K562 (cell line): ENCODE results near the gene RHOC. TPM values are rescaled to one million over a fixed set of nuclear protein-coding genes. Genes with fewer than 3 reads are reported as not detected.

Experiments
- ATF2 ChIP-seq: sonication (generic); formaldehyde crosslinking; IDR thresholded peaks from 2 replicates; pipeline ENCODE4 v1.8.1; 2022; ENCODE audit warnings: missing genetic modification reagents
- CHCHD3 ChIP-seq: fragments of 250-450 bp; sonication (Bioruptor Pico); IDR thresholded peaks from 2 replicates; pipeline ENCODE4 v2.1.2; 2022; ENCODE audit warnings: mild to moderate bottlenecking
- ESRRB ChIP-seq: fragments of 250-450 bp; sonication (Bioruptor Pico); IDR thresholded peaks from 2 replicates; pipeline ENCODE4 v1.5.0; 2020; ENCODE audit warnings: mild to moderate bottlenecking, moderate library complexity, borderline replicate concordance
- ETV6 ChIP-seq, 3 experiments: fragments of 150-350 bp in 1 of 3; sonication (generic) in 1 of 3; formaldehyde crosslinking in 1 of 3; IDR thresholded peaks; 2 replicates each; pipeline versions ENCODE4 v1.6.1 to v1.8.0; 2014 to 2022; ENCODE audit warnings: borderline replicate concordance in 2 of 3, low read depth in 2 of 3, antibody characterized with exemption in 1 of 3, low read length in 1 of 3, mild to moderate bottlenecking in 1 of 3, missing genetic modification reagents in 1 of 3
- EWSR1 ChIP-seq: fragments of 450-650 bp; IDR thresholded peaks from 2 replicates; pipeline ENCODE4 v1.6.1; 2018; ENCODE audit warnings: borderline replicate concordance, mild to moderate bottlenecking, low read depth, moderate library complexity; ENCODE audit not compliant: partially characterized antibody
- FOXP4 ChIP-seq: sonication (generic); formaldehyde crosslinking; IDR thresholded peaks from 2 replicates; pipeline ENCODE4 v1.8.0; 2022; ENCODE audit warnings: mild to moderate bottlenecking, missing genetic modification reagents, borderline replicate concordance
- GATA2 ChIP-seq: sonication (generic); formaldehyde crosslinking; IDR thresholded peaks from 2 replicates; pipeline ENCODE4 v1.4.0; 2020; ENCODE audit warnings: mild to moderate bottlenecking, missing genetic modification reagents
- MBD2 ChIP-seq: sonication (generic); IDR thresholded peaks from 2 replicates; pipeline ENCODE4 v1.6.1; 2016; ENCODE audit warnings: low read depth, borderline replicate concordance
- RHOXF2B ChIP-seq: fragments of 250-450 bp; sonication (Bioruptor Pico); conservative IDR thresholded peaks from 2 replicates; pipeline ENCODE4 v1.5.1; 2021
- TCF3 ChIP-seq: sonication (generic); formaldehyde crosslinking; IDR thresholded peaks from 2 replicates; pipeline ENCODE4 v1.4.0; 2020; ENCODE audit warnings: mild to moderate bottlenecking, missing genetic modification reagents
- USF1 ChIP-seq: sonication (generic); formaldehyde crosslinking; IDR thresholded peaks from 2 replicates; pipeline ENCODE4 v1.9.0; 2022; ENCODE audit warnings: mild to moderate bottlenecking, missing genetic modification reagents
- polyA plus RNA-seq, 8 experiments: library from polyadenylated mRNA; depleted of rRNA in 4 of 8; stranded (reverse) in 5 of 8; unstranded in 3 of 8; fragments of >200 nt; fragmentation: Nextera tagmentation in 2 of 8; fragmentation: Illumina TruSeq in 1 of 8; extraction: Ambion mirVana in 2 of 8; extraction: Trizol in 1 of 8; gene quantifications; 2 replicates each; pipeline versions ENCODE4 v1.2.1 to v1.2.3, GENCODE V29; 2011 to 2014; ENCODE audit warnings: inconsistent platforms in 1 of 8, missing spikeins in 1 of 8
- total RNA-seq, 7 experiments: library from RNA; depleted of rRNA in 6 of 7; stranded (reverse); fragments of >200 nt in 6 of 7; fragmentation: Illumina TruSeq in 2 of 7; extraction: Trizol in 2 of 7; gene quantifications; 2 replicates each; pipeline versions ENCODE4 v1.2.1 to v1.2.3, GENCODE V29; 2011 to 2021; ENCODE audit warnings: low replicate concordance in 1 of 7
- TF ChIP-seq, protein P1 (sequence below), 2 experiments: fragments of 450-650 bp; formaldehyde crosslinking in 1 of 2; IDR thresholded peaks; 2 replicates each; pipeline versions ENCODE4 v1.4.0 to v1.6.1; 2014 to 2020; ENCODE audit warnings: mild to moderate bottlenecking in 2 of 2, borderline replicate concordance in 1 of 2, low read depth in 1 of 2

The RHOC gene
- total and polyA plus RNA-seq, 9 of the 15 experiments (the other 6 are each of a cell fraction or from before 2014, with no cell fraction given): 35.2 to 364 (median 204) TPM

DNA sequence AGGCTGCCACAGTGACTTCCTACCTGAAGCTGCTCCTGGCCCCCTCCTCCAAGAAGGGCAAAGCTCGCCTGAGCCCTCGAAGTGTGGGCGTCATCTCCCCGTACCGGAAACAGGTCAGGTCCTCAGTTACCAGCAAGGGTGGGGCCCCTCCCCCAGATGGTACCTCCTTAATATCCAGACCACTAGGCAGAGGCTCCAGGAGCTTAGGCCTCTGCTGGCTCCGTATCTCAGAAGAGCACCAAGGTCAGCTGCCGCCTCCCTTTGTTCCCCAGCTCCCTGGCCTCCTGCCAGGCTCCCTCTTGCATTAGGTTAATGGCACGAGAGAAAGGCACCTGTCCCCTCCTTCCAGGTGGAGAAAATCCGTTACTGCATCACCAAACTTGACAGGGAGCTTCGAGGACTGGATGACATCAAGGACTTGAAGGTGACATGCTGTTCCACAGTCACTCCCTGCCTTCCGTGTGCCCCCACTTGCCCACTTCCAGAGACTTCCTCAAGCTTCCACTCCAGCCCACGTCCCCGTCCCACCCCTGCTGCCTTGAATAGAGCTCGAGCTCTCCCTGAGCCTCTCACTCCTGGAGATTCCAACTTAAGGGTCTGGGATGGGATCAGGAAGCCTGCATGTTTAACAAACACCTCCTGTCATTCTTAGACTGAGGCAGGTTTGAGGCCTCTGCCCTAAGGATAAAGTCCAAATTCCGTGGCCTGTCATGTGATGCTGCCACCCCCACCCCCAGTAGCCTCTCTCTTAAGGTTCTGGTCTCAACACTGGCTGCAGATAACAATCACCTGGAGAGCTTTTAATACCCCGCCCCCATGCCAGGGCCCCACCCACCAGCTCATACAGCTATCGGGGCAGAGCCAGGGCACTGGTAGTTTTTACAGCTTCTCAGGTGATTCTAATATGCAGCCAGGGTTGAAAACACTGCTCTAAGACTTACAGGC, 8.3 kb downstream of the RHOC start (continued):
- TF ChIP-seq ATF2 (no peak), CHCHD3 (CRISPR knock-in tag) (no peak), EWSR1 (no peak), GATA2 (CRISPR knock-in tag) (no peak), FOXP4 (no peak), RHOXF2B (CRISPR knock-in tag) (no peak), USF1 (CRISPR knock-in tag) (peak; percentile 48; the same call in 1 of the 2 replicates), MBD2 (no peak), TCF3 (CRISPR knock-in tag) (peak; percentile 23), ESRRB (no peak), ETV6 (IDR thresholded peaks at IDR 0.05; ENCODE audit: borderline replicate concordance in 1 of 2, low read depth in 2 of 2, low read length in 1 of 2) (no peak), ETV6 (CRISPR knock-in tag; IDR thresholded peaks at IDR 0.05; ENCODE audit: borderline replicate concordance) (no peak)
- TF ChIP-seq, protein P1, sequence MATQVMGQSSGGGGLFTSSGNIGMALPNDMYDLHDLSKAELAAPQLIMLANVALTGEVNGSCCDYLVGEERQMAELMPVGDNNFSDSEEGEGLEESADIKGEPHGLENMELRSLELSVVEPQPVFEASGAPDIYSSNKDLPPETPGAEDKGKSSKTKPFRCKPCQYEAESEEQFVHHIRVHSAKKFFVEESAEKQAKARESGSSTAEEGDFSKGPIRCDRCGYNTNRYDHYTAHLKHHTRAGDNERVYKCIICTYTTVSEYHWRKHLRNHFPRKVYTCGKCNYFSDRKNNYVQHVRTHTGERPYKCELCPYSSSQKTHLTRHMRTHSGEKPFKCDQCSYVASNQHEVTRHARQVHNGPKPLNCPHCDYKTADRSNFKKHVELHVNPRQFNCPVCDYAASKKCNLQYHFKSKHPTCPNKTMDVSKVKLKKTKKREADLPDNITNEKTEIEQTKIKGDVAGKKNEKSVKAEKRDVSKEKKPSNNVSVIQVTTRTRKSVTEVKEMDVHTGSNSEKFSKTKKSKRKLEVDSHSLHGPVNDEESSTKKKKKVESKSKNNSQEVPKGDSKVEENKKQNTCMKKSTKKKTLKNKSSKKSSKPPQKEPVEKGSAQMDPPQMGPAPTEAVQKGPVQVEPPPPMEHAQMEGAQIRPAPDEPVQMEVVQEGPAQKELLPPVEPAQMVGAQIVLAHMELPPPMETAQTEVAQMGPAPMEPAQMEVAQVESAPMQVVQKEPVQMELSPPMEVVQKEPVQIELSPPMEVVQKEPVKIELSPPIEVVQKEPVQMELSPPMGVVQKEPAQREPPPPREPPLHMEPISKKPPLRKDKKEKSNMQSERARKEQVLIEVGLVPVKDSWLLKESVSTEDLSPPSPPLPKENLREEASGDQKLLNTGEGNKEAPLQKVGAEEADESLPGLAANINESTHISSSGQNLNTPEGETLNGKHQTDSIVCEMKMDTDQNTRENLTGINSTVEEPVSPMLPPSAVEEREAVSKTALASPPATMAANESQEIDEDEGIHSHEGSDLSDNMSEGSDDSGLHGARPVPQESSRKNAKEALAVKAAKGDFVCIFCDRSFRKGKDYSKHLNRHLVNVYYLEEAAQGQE (IDR thresholded peaks at IDR 0.05; ENCODE audit: borderline replicate concordance): peak; percentile 26; the same call in 1 of the 2 replicates
- TF ChIP-seq, protein P1 (CRISPR knock-in tag; IDR thresholded peaks at IDR 0.05; ENCODE audit: low read depth): peak; percentile 14; the same call in 1 of the 2 replicates
